ENCODE results near the gene LCTL. TPM values are rescaled to one million over a fixed set of nuclear protein-coding genes. Genes with fewer than 3 reads are reported as not detected.

The LCTL gene
- total and polyA plus RNA-seq, 2 donors (not counting 1 experiment from before 2014, with no cell fraction given) = not detected

- TF ChIP-seq EZH2 (IDR thresholded peaks at IDR 0.05; ENCODE audit: borderline replicate concordance, insufficient read depth, low read depth, low read length, poor library complexity, severe bottlenecking) = no peak
- TF ChIP-seq CTCF (IDR thresholded peaks at IDR 0.05) = no peak
- Mint-ChIP-seq H3K27me3 (no peaks in the 10 kb centered on the region), H3K4me3 (peak within 1 kb of the TSS; percentile 99), H3K9me3 (ENCODE audit: insufficient read depth) (no peaks in the 10 kb centered on the region), H3K4me1 (peaks cover 42% of the 10 kb centered on the region), H3K27ac (peak within 1 kb of the TSS; percentile 98)
- Histone ChIP-seq H3K9ac (ENCODE audit: low read length) (peak within 1 kb of the TSS; percentile 93), H2AFZ (ENCODE audit: insufficient read depth, low read depth, low read length, poor library complexity, severe bottlenecking) (peak within 1 kb of the TSS; percentile 90), H3K27me3 (replicated peaks in 1 of 4; ENCODE audit: control extremely low read depth in 1 of 4, control insufficient read depth in 3 of 4, insufficient read depth in 4 of 4, low read length in 3 of 4) (no peaks in the 10 kb centered on the region), H3K9me3 (ENCODE audit: control extremely low read depth in 1 of 3, control insufficient read depth in 2 of 3, insufficient read depth in 1 of 3, low read length in 2 of 3) (no peaks in the 10 kb centered on the region), H3K36me3 (replicated peaks in 1 of 2; ENCODE audit: control extremely low read depth in 1 of 2, control insufficient read depth in 1 of 2, extremely low read depth in 1 of 2, insufficient read depth in 2 of 2, low read length in 1 of 2) (peaks cover 2 to 37% of the 10 kb centered on the region in 2 experiments), H3K4me2 (replicated peaks; ENCODE audit: low read depth, low read length, poor library complexity, severe bottlenecking) (peak within 1 kb of the TSS; percentile 87), H3K27ac (ENCODE audit: low read length in 2 of 2) (peak within 1 kb of the TSS; percentile 83 to 90), H3K4me1 (ENCODE audit: control insufficient read depth in 2 of 2, insufficient read depth in 2 of 2, low read length in 2 of 2) (peaks cover 21 to 26% of the 10 kb centered on the region in 2 donors), H3K79me2 (ENCODE audit: control insufficient read depth, insufficient read depth, low read length) (peaks cover 47% of the 10 kb centered on the region), H3K4me3 (ENCODE audit: control extremely low read depth in 1 of 5, extremely low read depth in 1 of 5, insufficient read depth in 1 of 5, low read depth in 2 of 5, low read length in 4 of 5) (peak within 1 kb of the TSS; percentile 81 to 99 (median 85)), H4K20me1 (ENCODE audit: control insufficient read depth, insufficient read depth, low read length, poor library complexity, severe bottlenecking) (peaks cover 16% of the 10 kb centered on the region)
- 0% methylated on average over 32 of the region's 46 CpGs for whole genome bisulfite sequencing (ENCODE audit: insufficient coverage)
- ChIA-PET CTCF (interaction anchor here (1.3 to 2.0 kb wide), 2 partner anchors 118 to 1773 kb away, joined by 4 to 10 read pairs; partner anchors contain the start of genes FEM1B and MAP2K1), POLR2A (interaction anchor here (0.6 to 1.3 kb wide), 2 partner anchors 82 to 211 kb away, joined by 3 to 6 read pairs; partner anchors contain the start of gene DIS3L)
- peak; percentile 93 for DNase-seq
- ATAC-seq (ENCODE audit: low read depth) = peak; percentile 85
- intact Hi-C loops (cut with micrococcal nuclease) = loop anchor here (1.0 to 5.0 kb wide), 7 partner anchors 7 to 1202 kb away; partner anchors contain the start of genes MAP2K1, RNU5B-1, SNAPC5 and TIPIN
These were observed 61.0 kb downstream of the LCTL start, which contains the start of the genes RPL4 and ZWILCH for GRCh38 chr15:66504563-66505429. TSS of gene RPL4 (minus strand) at chr15:66504855. CDS start at chr15:66504790, 65 bp downstream. TSS of gene ZWILCH (plus strand) at chr15:66505326. CDS start at chr15:66505339, 13 bp downstream.

Data from B cell (primary cell).